CMK (cell line): ENCODE data around the gene LRRC36.
"Not testable (repeated sequence)": the region's sequence is repeated elsewhere in the genome, so short reads cannot be mapped to it uniquely, and the experiment has no call there.

Experiments used
- DNase-seq: peaks from one replicate; pipeline ENCODE4 v3.0.0-alpha.2; 2010; ENCODE audit warnings: low read depth

The LRRC36 gene

DNA sequence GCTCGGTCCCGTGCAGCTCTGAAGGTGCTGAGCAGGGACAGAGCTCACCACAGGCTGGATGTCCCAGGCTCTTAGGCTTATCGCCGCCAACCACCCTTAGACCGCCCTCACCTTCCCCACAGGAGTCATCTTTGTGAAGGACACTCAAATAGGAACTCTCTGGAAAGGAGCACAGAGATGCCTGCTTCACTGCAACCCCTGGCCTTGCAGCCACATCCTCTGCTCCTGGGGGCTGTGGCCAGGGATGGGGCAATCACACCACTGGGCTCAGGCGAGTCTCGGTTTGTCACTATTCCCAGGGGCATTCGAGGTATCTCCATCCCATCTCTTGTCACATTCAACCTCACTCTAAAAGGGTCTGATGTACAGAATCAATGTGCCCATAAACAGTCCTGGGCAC, 78.7 kb downstream of the LRRC36 start:
- no peak for DNase-seq

GRCh38 chr16:67406111-67406971, 79.7 kb downstream of the LRRC36 start:
- DNase-seq = no peak

- DNase-seq = no peak
Measured at GRCh38 chr16:67407176-67407787, 80.7 kb downstream of the LRRC36 start.

DNA sequence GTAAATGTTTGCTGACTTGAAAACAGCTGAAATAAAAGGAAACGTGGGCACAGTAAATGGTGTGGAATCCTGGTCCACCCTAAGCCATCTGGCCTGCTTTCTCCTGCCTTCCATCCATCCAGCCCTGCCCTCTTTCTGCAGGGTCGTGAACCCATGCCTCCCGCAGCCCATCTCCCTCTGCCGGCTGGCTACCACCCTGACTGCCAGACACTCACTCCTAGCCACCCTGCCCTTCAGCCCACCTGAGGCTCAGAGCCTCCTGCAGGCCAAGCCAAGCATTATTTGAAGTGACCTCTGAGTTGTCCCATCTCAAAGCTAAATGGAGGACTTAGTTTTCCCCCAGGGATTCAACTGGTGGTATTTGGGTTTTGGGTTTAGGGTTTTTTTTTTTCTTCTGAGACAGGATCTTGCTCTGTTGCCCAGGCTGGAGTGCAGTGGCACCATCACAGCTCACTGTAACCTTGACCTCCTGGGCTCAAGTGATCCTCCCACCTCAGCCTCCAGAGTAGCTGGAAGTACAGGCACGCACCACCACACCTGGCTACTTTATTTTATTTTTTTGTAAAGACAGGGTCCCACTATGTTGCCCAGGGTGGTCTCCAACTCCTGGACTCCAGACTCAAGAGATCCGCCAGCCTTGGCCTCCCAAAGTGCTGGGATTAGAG, 81.3 kb downstream of the LRRC36 start:
- DNase-seq = no peak

GRCh38 chr16:67409631-67410030, 83.0 kb downstream of the LRRC36 start:
- no peak for DNase-seq

DNA sequence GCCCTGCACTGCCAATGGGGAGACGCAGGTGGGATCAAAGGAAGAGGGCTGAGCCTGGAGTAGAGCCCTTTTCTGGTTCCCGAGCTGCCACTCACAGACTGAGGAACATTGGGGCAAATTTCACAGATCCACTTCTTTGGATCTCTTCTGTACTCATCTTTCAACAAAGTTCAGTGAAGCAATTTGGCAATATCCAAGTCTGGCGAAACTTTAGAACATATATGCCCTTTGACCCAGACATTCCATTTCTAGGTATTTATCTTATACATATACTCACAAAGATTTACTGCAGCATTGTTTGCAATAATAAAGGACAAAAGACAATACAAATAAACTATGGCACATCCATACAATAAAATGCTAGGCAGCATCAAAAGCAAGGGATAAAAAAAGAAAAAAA, 84.7 kb downstream of the LRRC36 start:
- no peak for DNase-seq

GRCh38 chr16:67412294-67412693, 85.7 kb downstream of the LRRC36 start:
- DNase-seq = no peak

GRCh38 chr16:67413978-67414911, 87.6 kb downstream of the LRRC36 start:
- DNase-seq = no peak

DNA sequence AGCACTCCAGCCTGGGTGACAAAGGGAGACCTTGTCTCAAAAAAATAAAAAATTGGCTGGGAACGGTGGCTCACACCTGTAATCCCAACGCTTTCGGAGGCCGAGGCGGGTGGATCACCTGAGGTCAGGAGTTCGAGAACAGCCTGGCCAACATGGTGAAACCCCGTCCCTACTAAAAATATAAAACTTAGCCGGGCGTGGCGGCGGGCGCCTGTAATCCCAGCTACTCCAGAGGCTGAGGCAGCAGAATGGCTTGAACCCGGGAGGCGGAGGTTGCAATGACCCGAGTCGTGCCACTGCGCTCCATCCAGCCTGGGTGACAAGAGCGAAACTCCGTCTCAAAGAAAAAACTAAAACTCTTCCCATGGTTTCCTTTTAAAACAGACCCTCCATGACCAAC, 88.8 kb downstream of the LRRC36 start:
- DNase-seq = not testable (repeated sequence)

- no peak for DNase-seq
Measured at GRCh38 chr16:67415872-67416793, 89.5 kb downstream of the LRRC36 start, which contains the start of gene ZDHHC1. Gene ZDHHC1 (minus strand): TSS chr16:67416477. CDS start chr16:67407775, 8,702 bp downstream.

DNA sequence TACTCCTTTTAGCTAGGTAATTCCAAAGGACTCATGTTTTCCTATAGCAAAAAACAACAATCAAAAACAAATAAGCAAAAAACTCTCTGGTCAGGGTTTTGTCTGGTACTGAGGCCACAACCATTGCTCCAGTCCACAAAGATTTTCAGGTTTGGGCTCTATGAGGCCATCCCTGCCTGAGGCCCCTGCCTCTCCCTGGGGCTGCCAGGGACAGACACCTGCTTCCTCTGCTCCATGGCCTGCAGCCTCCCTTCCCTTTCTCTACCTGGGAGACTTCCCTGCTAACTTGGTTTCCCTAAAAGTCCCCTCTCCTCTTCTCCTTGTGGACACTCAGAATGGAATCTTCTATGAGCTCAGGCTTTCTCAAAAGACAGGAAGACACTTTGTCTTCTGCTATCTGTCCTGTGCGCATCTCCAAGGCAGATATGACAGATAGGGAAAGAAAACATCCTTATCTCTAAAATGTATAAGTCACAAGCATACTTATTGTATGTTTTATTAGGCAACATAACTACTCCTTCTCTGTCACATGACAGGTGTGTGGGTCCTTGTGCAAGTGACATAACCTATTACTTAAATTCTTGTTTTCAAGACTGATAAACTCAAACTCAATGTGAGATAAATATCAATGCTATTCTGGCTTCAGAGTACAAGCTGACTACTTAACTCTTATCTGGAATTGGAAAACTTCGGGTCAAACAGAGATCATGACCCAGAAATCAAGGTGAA, 90.9 kb downstream of the LRRC36 start:
- no peak for DNase-seq

GRCh38 chr16:67419502-67419901, 92.9 kb downstream of the LRRC36 start:
- DNase-seq = no peak

DNA sequence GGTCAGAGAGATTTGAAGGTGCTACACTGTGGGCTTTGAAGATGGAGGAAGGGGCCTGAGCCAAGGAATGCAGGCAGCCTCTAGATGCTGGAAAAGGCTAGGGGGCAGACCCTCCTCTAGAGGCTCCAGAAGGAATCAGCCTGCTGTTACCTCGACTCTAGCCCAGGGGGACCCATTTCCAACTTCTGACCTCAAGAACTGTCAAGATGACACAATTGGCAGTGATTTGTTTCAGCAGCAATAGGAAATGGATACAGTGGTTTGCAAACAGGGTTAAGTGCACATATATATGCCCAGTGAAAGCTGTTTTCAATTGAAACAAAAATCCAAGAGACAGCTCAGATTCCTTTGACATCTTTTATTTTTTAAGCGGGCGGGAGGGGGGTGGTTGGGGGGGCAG, 93.3 kb downstream of the LRRC36 start:
- DNase-seq = no peak

DNA sequence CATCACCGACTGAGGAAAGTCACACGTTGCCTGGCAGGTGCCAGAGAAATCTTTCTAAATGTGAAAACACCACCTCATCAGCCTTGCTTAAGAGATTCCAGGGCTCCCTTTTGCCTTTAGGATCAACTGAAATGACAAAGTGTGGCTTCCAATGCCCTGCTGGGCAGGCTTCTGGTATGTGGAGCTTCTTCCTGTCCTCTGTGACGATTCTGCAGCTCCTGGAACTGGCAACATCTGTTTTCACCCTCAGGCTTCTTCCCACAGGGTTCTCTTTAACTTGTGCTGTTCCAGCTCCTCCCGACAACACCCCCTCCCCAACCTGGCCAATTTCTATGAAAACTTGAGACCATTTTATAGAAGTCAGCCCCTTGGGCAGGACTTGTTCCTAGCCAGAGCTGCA, 94.4 kb downstream of the LRRC36 start:
- no peak for DNase-seq

- no peak for DNase-seq
Measured at GRCh38 chr16:67423015-67423414, 96.4 kb downstream of the LRRC36 start.

DNA sequence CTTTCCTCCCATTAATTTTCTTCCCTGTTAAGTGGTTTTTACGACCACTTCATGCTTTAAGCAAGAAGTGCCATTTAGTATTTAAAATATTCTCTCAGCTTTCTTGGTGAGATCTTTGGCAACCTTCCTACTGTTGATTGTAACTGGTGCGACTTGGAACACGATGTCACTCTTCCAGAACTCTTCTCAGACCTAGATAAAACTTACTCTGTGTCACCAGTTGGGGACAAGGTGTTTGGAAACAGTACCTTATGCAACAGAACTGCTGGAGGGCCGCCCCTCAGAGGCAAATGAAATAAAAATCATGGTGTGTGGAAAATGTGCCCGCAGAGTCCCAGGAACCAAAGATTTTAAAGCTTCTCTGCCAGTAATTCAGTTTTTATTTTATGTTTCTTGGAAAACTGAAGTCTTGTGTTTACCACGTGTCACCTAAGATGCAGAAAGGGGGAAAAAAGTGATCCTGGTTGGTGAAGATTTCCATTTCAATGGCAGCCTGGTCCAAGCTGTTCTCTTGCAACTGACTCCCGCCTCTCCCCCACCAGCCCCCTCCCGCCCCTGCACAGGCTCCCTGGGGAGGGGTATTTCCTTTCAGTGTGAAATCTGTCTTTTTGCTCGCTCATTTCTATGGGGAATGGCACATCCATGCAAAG, 97.1 kb downstream of the LRRC36 start:
- no peak for DNase-seq

GRCh38 chr16:67424261-67424615, 97.6 kb downstream of the LRRC36 start:
- DNase-seq = no peak

GRCh38 chr16:67425061-67425460, 98.4 kb downstream of the LRRC36 start:
- no peak for DNase-seq

- no peak for DNase-seq
Measured at GRCh38 chr16:67425580-67425979, 99.0 kb downstream of the LRRC36 start.

- no peak for DNase-seq
Measured at GRCh38 chr16:67426022-67426421, 99.4 kb downstream of the LRRC36 start.
